ENCODE measurements around the gene CYP2D6. TPM values are rescaled to one million over a fixed set of nuclear protein-coding genes. Genes with fewer than 3 reads are reported as not detected.
"Not testable (repeated sequence)": the region's sequence is repeated elsewhere in the genome, so short reads cannot be mapped to it uniquely, and the experiment has no call there.

The CYP2D6 gene
- total RNA-seq, 1 experiment from 2014 or later: 0.17 TPM

- peak; percentile 65 for DNase-seq (ENCODE audit: low read depth)
Measured at GRCh38 chr22:42134100-42135020, 3.8 kb upstream of the CYP2D6 start.

- no peak for DNase-seq (ENCODE audit: low read depth)
Measured at GRCh38 chr22:42132457-42132856, 1.8 kb upstream of the CYP2D6 start.

GRCh38 chr22:42131562-42131961 lies 952 bp upstream of the CYP2D6 start:
- DNase-seq (ENCODE audit: low read depth): no peak

- not testable (repeated sequence) for DNase-seq (ENCODE audit: low read depth)
Measured at GRCh38 chr22:42130182-42130581, 428 bp downstream of the CYP2D6 start.

GRCh38 chr22:42128776-42129694 lies 1.6 kb downstream of the CYP2D6 start:
- not testable (repeated sequence) for DNase-seq (ENCODE audit: low read depth)

GRCh38 chr22:42128007-42128406 lies 2.6 kb downstream of the CYP2D6 start:
- not testable (repeated sequence) for DNase-seq (ENCODE audit: low read depth)

GRCh38 chr22:42127606-42128005 lies 3.0 kb downstream of the CYP2D6 start:
- no peak for DNase-seq (ENCODE audit: low read depth)

GRCh38 chr22:42123529-42123928 lies 7.1 kb downstream of the CYP2D6 start:
- DNase-seq (ENCODE audit: low read depth): not testable (repeated sequence)

- DNase-seq (ENCODE audit: low read depth): not testable (repeated sequence)
Measured at GRCh38 chr22:42120231-42121021, 10.2 kb downstream of the CYP2D6 start.

- peak; percentile 24 for DNase-seq (ENCODE audit: low read depth)
Measured at GRCh38 chr22:42116848-42117424, 13.7 kb downstream of the CYP2D6 start.

GRCh38 chr22:42115420-42115830 lies 15.2 kb downstream of the CYP2D6 start:
- DNase-seq (ENCODE audit: low read depth): not testable (repeated sequence)

- no peak for DNase-seq (ENCODE audit: low read depth)
Measured at GRCh38 chr22:42114721-42115120, 15.9 kb downstream of the CYP2D6 start.

- not testable (repeated sequence) for DNase-seq (ENCODE audit: low read depth)
Measured at GRCh38 chr22:42112793-42113192, 17.8 kb downstream of the CYP2D6 start.

GRCh38 chr22:42111798-42112197 lies 18.8 kb downstream of the CYP2D6 start:
- no peak for DNase-seq (ENCODE audit: low read depth)

- DNase-seq (ENCODE audit: low read depth): no peak
Measured at GRCh38 chr22:42108848-42109247, 21.8 kb downstream of the CYP2D6 start.

- not testable (repeated sequence) for DNase-seq (ENCODE audit: low read depth)
Measured at GRCh38 chr22:42104332-42104860, 26.2 kb downstream of the CYP2D6 start.

GRCh38 chr22:42101199-42101598 lies 29.4 kb downstream of the CYP2D6 start:
- no peak for DNase-seq (ENCODE audit: low read depth)

- no peak for DNase-seq (ENCODE audit: low read depth)
Measured at GRCh38 chr22:42091455-42091782, 39.2 kb downstream of the CYP2D6 start.

- peak; percentile 99 for DNase-seq (ENCODE audit: low read depth)
Measured at GRCh38 chr22:42090596-42091454, 39.8 kb downstream of the CYP2D6 start, which contains the start of gene NDUFA6. Gene NDUFA6, minus strand, starts transcription at chr22:42090772. Its CDS starts 28 bp downstream, at chr22:42090744.

GRCh38 chr22:42086051-42086450 lies 44.6 kb downstream of the CYP2D6 start:
- DNase-seq (ENCODE audit: low read depth): no peak

Measured in LHCN-M2 (cell line).